IgD-negative memory B cell (primary cell): Measurements from ENCODE around the gene IZUMO3. TPM values are rescaled to one million over a fixed set of nuclear protein-coding genes. Genes with fewer than 3 reads are reported as not detected.
"Not testable (repeated sequence)": the region's sequence is repeated elsewhere in the genome, so short reads cannot be mapped to it uniquely, and the experiment has no call there.

Experiments used
- H3K27ac Mint-ChIP-seq, 3 donors: one replicate each; pipeline ENCODE4 v1.8.0; 2020 to 2022; ENCODE audit warnings: mild to moderate bottlenecking in 3 of 3, mixed read lengths in 3 of 3, moderate library complexity in 1 of 3
- H3K27me3 Mint-ChIP-seq: one replicate; pipeline ENCODE4 v1.8.0; 2021; ENCODE audit warnings: mixed read lengths
- H3K36me3 Mint-ChIP-seq: one replicate; pipeline ENCODE4 v1.8.0; 2020; ENCODE audit warnings: mild to moderate bottlenecking, mixed read lengths
- H3K4me1 Mint-ChIP-seq, 3 donors: one replicate each; pipeline ENCODE4 v1.8.0; 2020 to 2022; ENCODE audit warnings: mixed read lengths in 3 of 3, mild to moderate bottlenecking in 1 of 3
- H3K4me3 Mint-ChIP-seq, 4 donors: one replicate each; pipeline ENCODE4 v1.8.0; 2020 to 2022; ENCODE audit warnings: mild to moderate bottlenecking in 4 of 4, mixed read lengths in 4 of 4, moderate library complexity in 3 of 4
- H3K9me3 Mint-ChIP-seq, 3 donors: one replicate each; pipeline ENCODE4 v1.8.0; 2020 to 2021; ENCODE audit warnings: mixed read lengths in 3 of 3, mild to moderate bottlenecking in 1 of 3
- polyA plus RNA-seq: library from polyadenylated mRNA; unstranded; fragments of 300-500 nt; fragmentation: Illumina TruSeq; gene quantifications from one replicate; pipeline ENCODE4 v1.2.3, GENCODE V29; 2021

IZUMO3 gene
- not detected for polyA plus RNA-seq

- H3K27me3 Mint-ChIP-seq = no peaks in the 10 kb centered on the region
- no peak within 1 kb of the TSS for H3K4me3 Mint-ChIP-seq
- H3K4me1 Mint-ChIP-seq = no peaks in the 10 kb centered on the region
- H3K27ac Mint-ChIP-seq = no peak within 1 kb of the TSS
- peaks cover 4% of the 10 kb centered on the region in 3 donors for H3K9me3 Mint-ChIP-seq
- no peaks in the 10 kb centered on the region for H3K36me3 Mint-ChIP-seq
These were observed at the start of gene IZUMO3 for GRCh38 chr9:24545847-24546522. Gene IZUMO3, minus strand, starts transcription at chr9:24545897. Its CDS starts 248 bp downstream, at chr9:24545649.

- Mint-ChIP-seq H3K36me3 (no peaks in the 10 kb centered on the region), H3K4me1 (peaks cover 0 to 2% (median 0%) of the 10 kb centered on the region in 3 donors), H3K4me3 (no peak overlapping the region), H3K9me3 (peaks cover 0 to 6% (median 4%) of the 10 kb centered on the region in 3 donors), H3K27me3 (no peaks in the 10 kb centered on the region), H3K27ac (no peak overlapping the region)
These were observed 48.6 kb upstream of the IZUMO3 start for GRCh38 chr9:24594234-24594850.

GRCh38 chr9:24590432-24590831 lies 44.7 kb upstream of the IZUMO3 start:
- no peak overlapping the region for H3K27ac Mint-ChIP-seq
- no peak overlapping the region for H3K4me3 Mint-ChIP-seq

GRCh38 chr9:24587883-24588282 lies 42.2 kb upstream of the IZUMO3 start:
- H3K36me3 Mint-ChIP-seq = no peaks in the 10 kb centered on the region
- no peak overlapping the region for H3K4me3 Mint-ChIP-seq
- peaks cover 0 to 2% (median 0%) of the 10 kb centered on the region in 3 donors for H3K9me3 Mint-ChIP-seq
- H3K4me1 Mint-ChIP-seq = no peaks in the 10 kb centered on the region
- H3K27me3 Mint-ChIP-seq = no peaks in the 10 kb centered on the region
- no peak overlapping the region for H3K27ac Mint-ChIP-seq

More at GRCh38 chr9:24590432-24590831, 44.7 kb upstream of the IZUMO3 start:
- H3K4me1 Mint-ChIP-seq = no peaks in the 10 kb centered on the region
- peaks cover 0 to 2% (median 0%) of the 10 kb centered on the region in 3 donors for H3K9me3 Mint-ChIP-seq
- H3K36me3 Mint-ChIP-seq = no peaks in the 10 kb centered on the region
- no peaks in the 10 kb centered on the region for H3K27me3 Mint-ChIP-seq

DNA sequence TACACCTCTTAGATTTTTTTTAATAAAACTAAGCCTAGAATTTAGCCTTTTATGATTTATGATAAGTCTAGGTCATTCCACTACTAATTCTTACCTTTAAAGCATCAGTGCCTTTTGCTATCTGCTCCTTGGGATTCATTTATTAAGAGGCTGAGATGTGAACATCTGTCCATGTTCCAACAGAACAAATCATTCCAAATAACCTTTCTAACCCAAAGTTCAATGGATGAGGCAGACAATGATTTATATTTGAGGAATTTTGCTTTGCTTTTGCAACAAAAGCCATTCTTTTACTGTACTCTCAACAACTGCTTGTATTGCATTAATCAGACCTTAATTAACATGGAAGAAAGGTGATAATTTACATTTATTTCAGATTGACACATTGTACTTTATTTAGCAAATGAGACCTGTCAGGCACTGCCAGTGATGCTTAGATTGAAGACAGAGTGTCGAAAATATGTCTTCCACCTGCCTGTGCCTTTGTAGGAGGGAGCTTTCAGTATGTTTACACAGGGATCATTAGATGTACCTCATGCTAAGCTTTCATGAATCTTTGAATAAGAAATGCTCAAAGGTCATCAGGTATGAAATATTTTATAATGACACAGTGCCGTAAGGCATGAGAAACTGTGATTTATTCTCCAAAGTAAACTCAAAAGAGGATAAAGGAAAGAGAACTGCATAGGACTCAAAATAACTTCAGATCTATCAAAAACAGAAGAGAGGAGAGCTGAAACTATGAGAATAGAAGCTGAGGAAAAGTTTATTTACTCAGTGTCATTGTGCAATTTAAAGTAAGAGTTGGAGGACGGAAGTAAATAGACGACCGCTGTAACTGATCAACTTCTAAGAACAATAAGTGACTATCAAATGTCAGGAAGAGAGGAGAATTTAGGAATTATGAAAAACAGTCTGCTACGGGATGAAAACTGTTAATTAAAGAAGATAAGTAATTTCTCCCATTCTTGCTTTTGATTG lies 36.7 kb upstream of the IZUMO3 start:
- Mint-ChIP-seq H3K27ac (no peak overlapping the region), H3K36me3 (no peaks in the 10 kb centered on the region), H3K9me3 (peaks cover 0 to 5% (median 3%) of the 10 kb centered on the region in 3 donors), H3K4me3 (no peak overlapping the region), H3K4me1 (no peaks in the 10 kb centered on the region), H3K27me3 (no peaks in the 10 kb centered on the region)

DNA sequence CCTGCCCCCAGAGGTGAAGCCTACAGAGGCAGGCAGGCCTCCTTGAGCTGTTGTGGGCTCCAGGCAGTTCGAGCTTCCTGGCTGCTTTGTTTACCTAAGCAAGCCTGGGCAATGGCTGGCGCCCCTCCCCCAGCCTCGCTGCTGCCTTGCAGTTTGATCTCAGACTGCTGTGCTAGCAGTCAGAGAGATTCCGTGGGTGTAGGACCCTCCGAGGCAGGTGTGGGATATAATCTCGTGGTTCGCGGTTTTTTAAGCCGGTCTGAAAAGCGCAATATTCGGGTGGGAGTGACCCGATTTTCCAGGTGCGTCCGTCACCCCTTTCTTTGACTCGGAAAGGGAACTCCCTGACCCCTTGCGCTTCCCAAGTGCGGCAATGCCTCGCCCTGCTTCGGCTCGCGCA lies 34.3 kb upstream of the IZUMO3 start:
- not testable (repeated sequence) for H3K4me1 Mint-ChIP-seq, H3K4me3 Mint-ChIP-seq, H3K9me3 Mint-ChIP-seq

DNA sequence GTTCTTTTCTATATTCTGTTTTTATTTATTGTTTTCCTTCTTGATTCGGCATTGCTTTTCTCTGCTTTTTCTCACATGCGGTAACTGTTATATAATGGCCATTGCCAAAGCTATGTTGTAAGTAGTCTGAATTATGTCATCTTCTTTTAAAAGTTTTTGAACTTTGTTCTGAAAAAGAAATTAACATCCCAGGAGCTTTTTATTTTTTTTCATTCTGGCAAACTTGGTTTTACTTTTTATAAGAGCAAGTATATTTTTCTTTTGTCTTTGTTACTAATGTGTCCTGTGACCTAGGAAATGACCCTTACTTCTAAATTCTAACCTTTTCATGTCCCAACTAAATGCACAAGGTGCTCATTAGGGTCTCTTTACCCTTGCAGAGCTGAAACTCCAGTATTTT lies 26.7 kb upstream of the IZUMO3 start:
- Mint-ChIP-seq H3K27me3 (no peaks in the 10 kb centered on the region), H3K27ac (no peak overlapping the region), H3K4me1 (no peaks in the 10 kb centered on the region), H3K4me3 (no peak overlapping the region), H3K9me3 (peaks cover 0 to 2% (median 0%) of the 10 kb centered on the region in 3 donors), H3K36me3 (no peaks in the 10 kb centered on the region)

More for the DNA sequence above, 34.3 kb upstream of the IZUMO3 start:
- H3K27me3 Mint-ChIP-seq, H3K27ac Mint-ChIP-seq, H3K36me3 Mint-ChIP-seq: not testable (repeated sequence)

- Mint-ChIP-seq H3K36me3 (no peaks in the 10 kb centered on the region), H3K9me3 (peaks cover 8 to 23% (median 12%) of the 10 kb centered on the region in 3 donors), H3K4me1 (no peaks in the 10 kb centered on the region), H3K4me3 (no peak overlapping the region), H3K27ac (no peak overlapping the region), H3K27me3 (no peaks in the 10 kb centered on the region)
These were observed 16.3 kb upstream of the IZUMO3 start for GRCh38 chr9:24561957-24562356.

DNA sequence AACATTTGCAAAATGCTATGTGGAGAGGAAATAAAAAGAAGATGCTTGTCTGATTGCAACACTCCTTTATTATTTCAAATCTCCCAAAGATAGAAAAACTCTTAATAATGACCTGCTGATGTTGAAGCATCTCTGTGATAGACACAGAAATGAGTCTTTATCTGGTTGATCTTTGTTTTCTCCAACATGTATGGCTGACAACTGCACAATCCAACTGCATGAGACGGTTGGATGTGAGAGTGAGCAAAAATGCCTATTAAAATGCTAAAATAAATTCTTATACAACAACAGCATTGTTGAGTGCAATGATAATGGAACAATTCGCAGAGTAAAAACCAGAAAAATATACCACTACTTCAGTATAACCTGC lies 7.5 kb upstream of the IZUMO3 start:
- Mint-ChIP-seq H3K4me3 (no peak overlapping the region), H3K4me1 (no peaks in the 10 kb centered on the region), H3K36me3 (no peaks in the 10 kb centered on the region), H3K9me3 (peaks cover 0 to 10% (median 4%) of the 10 kb centered on the region in 3 donors), H3K27me3 (no peaks in the 10 kb centered on the region), H3K27ac (no peak overlapping the region)

DNA sequence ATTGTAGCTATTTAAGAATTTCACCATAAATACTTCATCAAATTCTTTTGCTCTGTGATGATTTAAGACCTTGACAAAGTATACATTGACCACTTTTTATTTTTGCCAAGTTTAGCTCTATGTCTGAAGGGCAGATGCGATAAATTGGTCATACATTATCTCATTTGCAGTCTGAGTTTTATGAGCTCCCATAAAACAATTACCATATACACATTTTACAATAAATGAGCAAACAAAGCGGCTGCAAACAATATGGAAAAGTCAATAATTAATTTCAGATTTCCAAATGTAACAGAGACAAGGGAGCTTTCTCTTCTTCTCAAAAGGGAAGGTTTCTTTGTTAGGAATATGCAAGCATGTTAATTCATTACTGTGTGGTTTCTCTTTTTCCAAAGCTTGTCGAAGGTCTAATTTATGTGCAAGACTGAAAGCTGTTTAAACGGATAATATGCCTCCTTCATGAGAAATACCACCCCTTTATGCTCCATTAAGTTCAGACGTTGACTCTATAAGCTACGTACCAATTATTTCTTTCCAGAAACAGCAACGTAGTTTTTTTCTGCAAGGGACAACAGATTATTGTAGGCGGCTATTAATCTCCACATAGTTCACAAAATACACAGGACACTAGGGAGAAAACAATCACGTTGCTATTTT lies 7.0 kb upstream of the IZUMO3 start:
- H3K27me3 Mint-ChIP-seq = no peaks in the 10 kb centered on the region
- H3K9me3 Mint-ChIP-seq = peaks cover 0 to 10% (median 4%) of the 10 kb centered on the region in 3 donors
- H3K4me1 Mint-ChIP-seq = no peaks in the 10 kb centered on the region
- H3K36me3 Mint-ChIP-seq = no peaks in the 10 kb centered on the region
- H3K4me3 Mint-ChIP-seq = no peak overlapping the region
- no peak overlapping the region for H3K27ac Mint-ChIP-seq

DNA sequence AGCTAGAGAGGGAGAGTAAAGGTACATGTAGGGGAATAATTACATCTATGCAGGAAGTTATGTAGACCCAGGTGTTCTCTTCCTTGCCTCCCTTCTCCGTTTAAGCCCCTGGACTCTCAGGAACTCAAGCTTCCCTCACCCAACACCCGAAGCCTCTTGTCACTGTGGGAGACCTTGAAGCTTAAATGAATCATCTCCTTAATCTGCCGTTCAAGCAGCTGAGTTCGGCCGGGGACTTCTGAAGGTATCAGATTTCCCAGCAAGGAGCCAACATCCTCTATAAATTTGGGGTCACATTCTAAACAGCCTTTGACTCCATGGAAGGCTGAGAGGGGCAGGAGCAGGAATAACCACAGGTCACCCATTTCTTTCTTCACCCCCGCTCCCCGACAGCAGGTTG lies 412 bp downstream of the IZUMO3 start:
- no peak overlapping the region for H3K4me3 Mint-ChIP-seq
- no peaks in the 10 kb centered on the region for H3K27me3 Mint-ChIP-seq
- H3K27ac Mint-ChIP-seq = no peak overlapping the region
- H3K4me1 Mint-ChIP-seq = no peaks in the 10 kb centered on the region
- H3K9me3 Mint-ChIP-seq = peaks cover 4% of the 10 kb centered on the region in 3 donors
- H3K36me3 Mint-ChIP-seq = no peaks in the 10 kb centered on the region

DNA sequence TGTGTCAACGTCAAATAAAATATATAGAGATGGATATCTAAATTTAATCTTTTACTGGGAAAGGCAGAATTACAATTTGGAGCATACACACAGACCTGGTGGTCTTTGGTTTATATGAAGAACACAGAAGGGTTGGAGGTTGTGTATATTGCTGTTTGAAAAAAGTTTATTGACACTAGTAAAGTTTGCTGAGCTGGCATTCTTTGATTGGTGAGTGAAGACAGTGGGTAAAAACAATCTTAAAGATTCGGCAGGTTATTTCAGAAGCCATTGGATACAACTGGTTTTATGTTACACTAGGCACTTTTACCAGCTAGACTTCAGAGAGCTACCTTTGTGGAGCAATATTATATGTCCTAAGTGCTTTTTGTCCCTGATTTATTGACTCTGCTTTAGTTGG lies 27.2 kb downstream of the IZUMO3 start:
- H3K4me1 Mint-ChIP-seq = no peaks in the 10 kb centered on the region
- H3K36me3 Mint-ChIP-seq = no peaks in the 10 kb centered on the region
- H3K9me3 Mint-ChIP-seq = peaks cover 0 to 3% (median 2%) of the 10 kb centered on the region in 3 donors
- H3K27me3 Mint-ChIP-seq = no peaks in the 10 kb centered on the region
- H3K4me3 Mint-ChIP-seq = no peak overlapping the region
- H3K27ac Mint-ChIP-seq = no peak overlapping the region

DNA sequence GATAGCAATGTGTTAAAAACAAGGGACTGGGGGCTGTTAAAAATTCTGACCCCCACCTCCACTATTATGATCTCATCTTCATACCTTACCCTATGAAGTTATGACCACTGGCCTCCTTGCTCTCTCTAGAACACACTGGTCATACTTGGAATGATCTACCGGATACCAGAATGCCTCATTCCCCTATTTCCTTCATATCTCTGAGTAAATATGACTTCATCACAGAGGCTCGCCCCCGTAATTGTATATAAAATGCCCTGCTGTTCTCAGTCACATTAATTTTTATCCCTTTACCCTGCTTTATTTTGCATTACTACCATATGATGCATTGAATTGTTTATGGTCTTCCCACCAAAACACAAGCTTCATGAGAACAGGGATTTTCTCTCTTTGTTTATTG lies 29.2 kb downstream of the IZUMO3 start:
- peaks cover 0 to 7% (median 3%) of the 10 kb centered on the region in 3 donors for H3K9me3 Mint-ChIP-seq
- no peaks in the 10 kb centered on the region for H3K36me3 Mint-ChIP-seq
- no peaks in the 10 kb centered on the region for H3K4me1 Mint-ChIP-seq
- no peaks in the 10 kb centered on the region for H3K27me3 Mint-ChIP-seq
- no peak overlapping the region for H3K27ac Mint-ChIP-seq
- no peak overlapping the region for H3K4me3 Mint-ChIP-seq

GRCh38 chr9:24509850-24510249 lies 35.8 kb downstream of the IZUMO3 start:
- no peak overlapping the region for H3K4me3 Mint-ChIP-seq
- H3K9me3 Mint-ChIP-seq = peaks cover 1 to 22% (median 4%) of the 10 kb centered on the region in 3 donors
- no peaks in the 10 kb centered on the region for H3K27me3 Mint-ChIP-seq
- H3K4me1 Mint-ChIP-seq = no peaks in the 10 kb centered on the region
- no peak overlapping the region for H3K27ac Mint-ChIP-seq
- no peaks in the 10 kb centered on the region for H3K36me3 Mint-ChIP-seq

- H3K4me1 Mint-ChIP-seq = no peaks in the 10 kb centered on the region
- H3K4me3 Mint-ChIP-seq = no peak overlapping the region
These were observed 41.2 kb downstream of the IZUMO3 start for GRCh38 chr9:24504521-24504920.

More at GRCh38 chr9:24504521-24504920, 41.2 kb downstream of the IZUMO3 start:
- H3K27ac Mint-ChIP-seq = no peak overlapping the region
- H3K36me3 Mint-ChIP-seq = no peaks in the 10 kb centered on the region
- peaks cover 3 to 15% (median 5%) of the 10 kb centered on the region in 3 donors for H3K9me3 Mint-ChIP-seq
- H3K27me3 Mint-ChIP-seq = no peaks in the 10 kb centered on the region
